H1 (cell line): ENCODE results near the gene TAF10. TPM values are rescaled to one million over a fixed set of nuclear protein-coding genes. Genes with fewer than 3 reads are reported as not detected.

Source experiments
- HDAC2 ChIP-seq, 2 experiments: fragments of 300-600 bp in 1 of 2; sonication (generic) in 1 of 2; IDR thresholded peaks; 2 replicates each; pipeline ENCODE4 v1.6.1; 2011 to 2012; ENCODE audit warnings: low read depth in 2 of 2, low read length in 2 of 2, mild to moderate bottlenecking in 2 of 2, moderate library complexity in 2 of 2, borderline replicate concordance in 1 of 2, inconsistent platforms in 1 of 2
- JUN ChIP-seq: IDR thresholded peaks from 2 replicates; pipeline ENCODE4 v1.6.1; 2011; ENCODE audit warnings: low read depth, mild to moderate bottlenecking, improper control_type of control experiment, low read length
- KDM5A ChIP-seq: fragments of 200-600 bp; IDR thresholded peaks from 2 replicates; pipeline ENCODE4 v1.7.1; 2012; ENCODE audit warnings: mild to moderate bottlenecking, low read length, inconsistent platforms, mixed read lengths
- NRF1 ChIP-seq: IDR thresholded peaks from 2 replicates; pipeline ENCODE4 v1.6.1; 2011; ENCODE audit warnings: mild to moderate bottlenecking, low read depth, low read length, improper control_type of control experiment
- SP4 ChIP-seq: IDR thresholded peaks from 2 replicates; pipeline ENCODE4 v1.6.1; 2012; ENCODE audit warnings: low read length, inconsistent platforms
- SUZ12 ChIP-seq: fragments of 200-600 bp; sonication (generic); IDR thresholded peaks from 2 replicates; pipeline ENCODE4 v1.6.1; 2012; ENCODE audit warnings: mild to moderate bottlenecking, inconsistent platforms, low read length, moderate library complexity, mixed read lengths
- TBP ChIP-seq: IDR thresholded peaks from 2 replicates; pipeline ENCODE4 v1.6.1; 2011; ENCODE audit warnings: low read depth, low read length, improper control_type of control experiment
- polyA plus RNA-seq, 7 experiments: library from polyadenylated mRNA; depleted of rRNA in 3 of 7; stranded (reverse) in 5 of 7; unstranded in 2 of 7; fragments of >200 nt in 5 of 7; fragments of 200-250 nt in 2 of 7; gene quantifications; 1 replicate in 5 of 7; 2 replicates in 1 of 7; 4 replicates in 1 of 7; pipeline versions ENCODE4 v1.2.1 to v1.2.3, GENCODE V29; 2011 to 2013; ENCODE audit warnings: missing spikeins in 2 of 7, mixed read lengths in 2 of 7
- total RNA-seq: library from RNA; stranded (reverse); fragmentation: NEBNext Ultra II Directional; extraction: Animal tissue kit (Norgen Biotek cat#: 25700); gene quantifications from 2 replicates; pipeline ENCODE4 v1.2.1, GENCODE V29; 2021
- TF ChIP-seq, protein P1 (sequence below): IDR thresholded peaks from 2 replicates; pipeline ENCODE4 v1.6.1; 2012; ENCODE audit warnings: inconsistent platforms

The TAF10 gene
- total and polyA plus RNA-seq, 2 of the 8 experiments (the other 6 are each of a cell fraction or from before 2014, with no cell fraction given), result 128 to 213 TPM

DNA sequence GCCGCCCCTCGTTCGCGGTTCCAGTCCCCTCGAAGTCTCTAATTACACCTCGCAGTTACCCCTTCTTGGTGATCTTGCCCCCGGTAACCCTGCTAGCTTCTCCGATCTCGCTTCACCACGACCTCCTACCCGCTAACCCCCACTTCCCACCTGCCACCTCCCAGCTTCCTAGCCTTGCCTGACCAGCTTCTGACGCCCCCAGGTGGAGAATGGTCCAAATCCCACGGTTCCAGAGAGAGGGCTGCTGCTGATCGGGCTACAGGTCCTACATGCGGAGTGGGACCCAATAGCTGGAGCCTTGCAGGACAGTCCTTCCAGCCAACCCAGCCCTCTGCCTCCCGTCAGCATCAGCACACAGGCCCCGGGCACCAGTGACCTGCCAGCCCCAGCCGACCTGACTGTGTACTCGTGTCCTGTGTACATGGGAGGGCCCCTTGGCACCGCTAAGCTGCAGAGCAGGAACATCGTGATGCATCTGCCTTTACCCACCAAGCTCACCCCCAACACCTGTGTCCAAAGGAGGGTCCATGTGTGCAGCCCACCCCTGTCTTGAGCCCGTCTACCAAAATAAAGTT, 40.5 kb downstream of the TAF10 start (continued):
- TF ChIP-seq SP4, result no peak
- no peak for TF ChIP-seq JUN
- TF ChIP-seq TBP, result no peak
- no peak for TF ChIP-seq KDM5A
- no peak for TF ChIP-seq NRF1
- TF ChIP-seq, protein P1, sequence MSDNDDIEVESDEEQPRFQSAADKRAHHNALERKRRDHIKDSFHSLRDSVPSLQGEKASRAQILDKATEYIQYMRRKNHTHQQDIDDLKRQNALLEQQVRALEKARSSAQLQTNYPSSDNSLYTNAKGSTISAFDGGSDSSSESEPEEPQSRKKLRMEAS, result no peak
- no peak for TF ChIP-seq SUZ12
- no peak for TF ChIP-seq HDAC2 (IDR thresholded peaks at IDR 0.05; ENCODE audit: borderline replicate concordance in 1 of 2, low read depth in 2 of 2, low read length in 2 of 2)
